Uterus (tissue), 2 donors: ENCODE data around the gene IL36G.

ENCODE experiments used
- CTCF ChIP-seq, 4 experiments: fragments of 200-600 bp in 2 of 4; fragments of 450-650 bp in 2 of 4; sonication (generic) in 2 of 4; IDR thresholded peaks; one replicate each; pipeline ENCODE4 v1.5.1; 2016 to 2019; ENCODE audit warnings: antibody characterized with exemption in 4 of 4, mild to moderate bottlenecking in 2 of 4, moderate library complexity in 1 of 4
- POLR2A ChIP-seq, 2 donors: fragments of 450-650 bp; IDR thresholded peaks; one replicate each; pipeline ENCODE4 v1.6.1; 2016; ENCODE audit warnings: antibody characterized with exemption in 2 of 2, mild to moderate bottlenecking in 1 of 2, moderate library complexity in 1 of 2

- TF ChIP-seq CTCF (IDR thresholded peaks at IDR 0.05) (no peak), POLR2A (IDR thresholded peaks at IDR 0.05) (no peak)
These were observed 37.2 kb downstream of the IL36G start for GRCh38 chr2:113015042-113015441.
